Jurkat, Clone E6-1 (cell line): ENCODE measurements around the gene CCDC88A.
"Not testable (repeated sequence)": the region's sequence is repeated elsewhere in the genome, so short reads cannot be mapped to it uniquely, and the experiment has no call there.

Experiments
- DNase-seq: peaks from one replicate; pipeline ENCODE4 v3.0.0-alpha.2; 2011; ENCODE audit warnings: low read depth, low spot score
- H3K4me3 ChIP-seq: 2 replicates; pipeline ENCODE4 v1.5.1; 2011; ENCODE audit warnings: mild to moderate bottlenecking, low read length, control low read depth, moderate library complexity

Gene CCDC88A

GRCh38 chr2:55345064-55345463 is 74.6 kb downstream of the CCDC88A start:
- H3K4me3 ChIP-seq = no peak overlapping the region
- DNase-seq = no peak

GRCh38 chr2:55338268-55338667 is 81.4 kb downstream of the CCDC88A start:
- DNase-seq = no peak
- H3K4me3 ChIP-seq = no peak overlapping the region

- no peak overlapping the region for H3K4me3 ChIP-seq
- DNase-seq = no peak
These were observed 84.9 kb downstream of the CCDC88A start for GRCh38 chr2:55334728-55335127.

GRCh38 chr2:55330541-55331297 is 88.9 kb downstream of the CCDC88A start:
- H3K4me3 ChIP-seq = no peak overlapping the region
- no peak for DNase-seq

GRCh38 chr2:55327470-55328230 is 92.0 kb downstream of the CCDC88A start:
- no peak overlapping the region for H3K4me3 ChIP-seq
- no peak for DNase-seq

GRCh38 chr2:55314985-55315384 is 104.7 kb downstream of the CCDC88A start:
- DNase-seq = no peak

DNA sequence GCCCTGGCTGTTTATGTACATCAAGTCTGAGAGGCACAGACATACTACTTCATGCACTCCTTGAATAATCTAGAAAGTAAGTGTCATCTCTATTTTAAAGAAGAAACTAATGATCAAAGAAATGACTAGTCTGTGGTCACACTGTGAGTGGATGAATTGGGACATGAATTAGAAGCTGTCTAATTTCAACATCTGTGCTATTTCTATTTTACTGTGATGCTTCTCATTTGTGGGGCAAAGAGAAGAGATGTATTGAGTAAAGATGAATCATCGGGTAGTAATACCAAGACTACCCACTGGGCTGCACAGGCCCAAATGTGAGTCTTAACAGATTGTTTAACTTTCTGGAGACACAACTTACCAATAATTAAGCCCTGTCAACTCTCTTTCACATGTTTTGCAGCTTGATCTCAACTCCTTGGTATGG is 108.2 kb downstream of the CCDC88A start:
- peak; percentile 2 for DNase-seq
- no peak overlapping the region for H3K4me3 ChIP-seq

More at GRCh38 chr2:55314985-55315384, 104.7 kb downstream of the CCDC88A start:
- H3K4me3 ChIP-seq = no peak overlapping the region

- no peak for DNase-seq
These were observed 110.2 kb downstream of the CCDC88A start for GRCh38 chr2:55309446-55309845.

GRCh38 chr2:55302241-55302640 is 117.4 kb downstream of the CCDC88A start:
- H3K4me3 ChIP-seq = no peak overlapping the region
- no peak for DNase-seq

More at GRCh38 chr2:55309446-55309845, 110.2 kb downstream of the CCDC88A start:
- H3K4me3 ChIP-seq = no peak overlapping the region

DNA sequence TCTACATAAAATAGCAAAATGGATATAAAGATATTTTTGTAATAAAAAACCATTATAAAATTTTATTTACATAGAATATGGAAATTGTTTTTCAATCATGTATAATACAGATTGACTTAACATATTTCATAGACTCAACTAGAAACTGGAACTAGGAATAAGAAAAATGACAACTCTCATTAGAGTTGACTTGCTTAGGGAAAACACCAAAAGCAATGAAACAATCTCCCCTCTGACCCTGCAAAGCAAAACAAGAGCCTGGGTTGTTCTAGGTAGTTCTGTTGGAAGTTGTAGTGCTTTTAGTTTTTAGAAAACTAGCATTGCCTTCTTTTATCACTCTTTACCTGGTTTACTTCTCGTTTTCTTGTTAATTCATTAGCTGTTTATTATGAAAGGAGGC is 118.4 kb downstream of the CCDC88A start:
- no peak overlapping the region for H3K4me3 ChIP-seq
- no peak for DNase-seq

DNA sequence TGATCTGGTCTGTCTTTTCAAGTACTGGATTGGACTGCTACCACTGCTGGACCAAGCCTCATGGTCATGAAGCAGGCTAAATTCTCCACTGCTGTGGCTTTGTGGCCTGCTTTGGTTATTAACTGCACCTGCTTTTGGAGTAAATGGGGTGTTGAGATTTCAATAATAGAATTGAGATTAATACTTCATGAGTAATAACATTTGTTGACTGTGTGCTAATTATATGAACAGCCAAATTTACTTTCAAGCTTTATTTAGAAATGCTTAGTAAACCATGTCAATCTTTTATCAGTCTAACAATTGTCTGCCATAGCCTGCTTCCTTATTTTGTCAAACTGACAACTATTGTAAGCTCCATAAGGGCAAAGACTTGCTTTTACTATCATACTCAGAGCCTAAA is 123.3 kb downstream of the CCDC88A start:
- DNase-seq = no peak
- H3K4me3 ChIP-seq = no peak overlapping the region

- no peak for DNase-seq
- H3K4me3 ChIP-seq = no peak overlapping the region
These were observed 136.6 kb downstream of the CCDC88A start for GRCh38 chr2:55283083-55283482.

DNA sequence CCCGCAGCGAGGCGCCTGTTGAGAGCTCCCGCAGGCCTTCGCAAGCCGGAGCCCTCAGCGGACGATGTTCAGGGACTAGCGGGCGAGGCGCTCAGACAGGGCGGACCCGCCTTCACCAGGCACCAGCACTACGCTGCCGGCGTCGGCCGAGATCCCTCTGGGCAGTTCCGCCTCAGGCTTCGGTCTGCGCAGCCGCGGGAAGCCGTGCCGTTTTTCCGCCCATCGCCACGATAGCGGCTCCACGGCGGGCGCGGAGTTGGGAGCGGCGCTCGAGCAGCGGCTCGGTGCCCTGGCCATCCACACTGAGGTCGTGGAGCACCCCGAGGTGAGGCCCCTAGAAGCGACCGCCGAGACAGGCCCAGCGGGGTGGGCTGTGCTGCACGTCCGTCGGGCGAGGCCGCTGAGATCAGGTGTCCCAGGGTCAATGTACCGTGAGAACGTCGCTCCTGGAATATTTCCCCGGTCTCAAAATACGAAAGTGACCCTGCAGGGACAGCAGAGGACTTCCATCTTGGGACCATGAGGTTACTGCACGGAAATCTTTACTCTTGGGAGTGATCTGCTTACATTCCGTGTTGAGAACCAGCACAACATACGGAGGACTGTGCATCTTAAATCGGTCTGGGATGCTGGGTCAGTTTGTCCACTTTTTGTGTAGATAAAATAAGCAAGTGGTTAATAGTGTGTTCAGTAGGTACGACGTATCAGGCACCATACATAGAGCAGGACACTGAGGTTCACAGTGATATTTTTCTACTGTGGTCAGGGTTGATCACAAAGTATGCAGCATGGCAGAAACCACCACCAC is 137.3 kb downstream of the CCDC88A start:
- peak overlapping the region; percentile 63 for H3K4me3 ChIP-seq
- DNase-seq = peak; percentile 41

GRCh38 chr2:55280851-55281546 is 138.7 kb downstream of the CCDC88A start:
- H3K4me3 ChIP-seq, DNase-seq: not testable (repeated sequence)

- not testable (repeated sequence) for H3K4me3 ChIP-seq, DNase-seq
These were observed 139.7 kb downstream of the CCDC88A start for GRCh38 chr2:55279859-55280424.

GRCh38 chr2:55279214-55279835 is 140.3 kb downstream of the CCDC88A start:
- not testable (repeated sequence) for H3K4me3 ChIP-seq, DNase-seq

GRCh38 chr2:55277310-55277709 is 142.3 kb downstream of the CCDC88A start:
- DNase-seq = no peak
- no peak overlapping the region for H3K4me3 ChIP-seq

- not testable (repeated sequence) for H3K4me3 ChIP-seq, DNase-seq
These were observed 145.3 kb downstream of the CCDC88A start for GRCh38 chr2:55274346-55274745.
